ENCODE data around the gene SLC25A13. TPM values are rescaled to one million over a fixed set of nuclear protein-coding genes. Genes with fewer than 3 reads are reported as not detected.
A peak's percentile ranks its signal among the peaks of the same experiment; 100 is the strongest.

SLC25A13 gene
- total and polyA plus RNA-seq, 2 of the 8 experiments (the other 6 are each of a cell fraction or from before 2014, with no cell fraction given) = 30.8 to 85.4 TPM

- CTCF ChIA-PET (ENCODE audit: partially characterized antibody) = no interaction called here
- no peaks in the 10 kb centered on the region for H3K27me3 ChIP-seq (replicated peaks in 1 of 4; ENCODE audit: control insufficient read depth in 3 of 4, extremely low read depth in 1 of 4, insufficient read depth in 3 of 4, low read length in 3 of 4)
- peaks cover 6 to 8% of the 10 kb centered on the region in 2 experiments for H4K20me1 ChIP-seq (replicated peaks in 1 of 2; ENCODE audit: control insufficient read depth in 1 of 2, insufficient read depth in 2 of 2, low read length in 2 of 2)
- H2BK12ac ChIP-seq (ENCODE audit: low read depth, low read length) = no peak overlapping the region
- H3K9me3 ChIP-seq (ENCODE audit: insufficient read depth in 2 of 2, low read depth in 1 of 2, low read length in 1 of 2) = peaks cover 3 to 6% of the 10 kb centered on the region in 2 experiments; a peak in 1 of 4 replicates
- no peaks in the 10 kb centered on the region; a peak in 2 of 7 replicates for H3K4me1 ChIP-seq (replicated peaks in 1 of 4; ENCODE audit: control insufficient read depth in 3 of 4, insufficient read depth in 4 of 4, low read length in 3 of 4)
- POLR2A ChIA-PET (ENCODE audit: partially characterized antibody) = interaction anchor here (0.7 kb wide), 1 partner anchor 10 kb away, joined by 4 read pairs; no protein-coding TSS in a partner anchor
- WGBS, 2 experiments (ENCODE audit: extremely low coverage in 1 of 2, insufficient coverage in 1 of 2, insufficient read length in 1 of 2, insufficient replicate concordance in 2 of 2, low coverage in 1 of 2, low lambda C conversion rate in 2 of 2, missing lambda C conversion rate in 1 of 2) = 88% methylated on average over 4 of the region's 4 CpGs; no CpG with 5 or more reads in 1 of the 2 experiments
- no peak overlapping the region for H2BK120ac ChIP-seq (replicated peaks; ENCODE audit: low read depth, low read length)
- H3K79me2 ChIP-seq (ENCODE audit: control insufficient read depth in 1 of 2, insufficient read depth in 2 of 2, low read length in 2 of 2) = peaks cover 4 to 37% of the 10 kb centered on the region in 2 experiments; a peak in 3 of 4 replicates
- no peak overlapping the region for H2BK5ac ChIP-seq (ENCODE audit: low read depth, low read length)
- no peak overlapping the region for H4K91ac ChIP-seq (replicated peaks; ENCODE audit: insufficient read length, low read length)
- H3K23ac ChIP-seq (ENCODE audit: insufficient read length) = no peak overlapping the region
- H3K79me1 ChIP-seq (ENCODE audit: low read depth, low read length) = peaks cover 4% of the 10 kb centered on the region
- no peak overlapping the region for H3K14ac ChIP-seq (ENCODE audit: insufficient read length)
- no peak overlapping the region for H3K9ac ChIP-seq (replicated peaks in 1 of 4; ENCODE audit: extremely low read depth in 1 of 4, low read depth in 3 of 4, low read length in 3 of 4)
- H3K27ac ChIP-seq (ENCODE audit: low read depth, low read length) = no peak overlapping the region
- H3K56ac ChIP-seq (replicated peaks; ENCODE audit: insufficient read length, low read depth, low read length) = no peak overlapping the region
- no peak overlapping the region for H2AFZ ChIP-seq (ENCODE audit: low read length)
- peak overlapping the region; percentile 48; the same call in 1 of the 2 replicates for H3K18ac ChIP-seq (ENCODE audit: extremely low read depth, low read length)
- H3K4me2 ChIP-seq (ENCODE audit: insufficient read depth in 1 of 2, low read depth in 2 of 2, low read length in 2 of 2) = no peak overlapping the region
- FAIRE-seq (no peak), DNase-seq (ENCODE audit: low read depth in 1 of 2, low spot score in 2 of 2) (no peak)
- H3K36me3 ChIP-seq (ENCODE audit: control insufficient read depth in 2 of 4, insufficient read depth in 4 of 4, low read length in 3 of 4) = peaks cover 0 to 3% (median 1%) of the 10 kb centered on the region in 4 experiments; a peak in 3 of 8 replicates
- no peak overlapping the region for H2AK5ac ChIP-seq (ENCODE audit: low read depth, low read length)
- H4K8ac ChIP-seq (ENCODE audit: extremely low read depth, insufficient read depth, low read length) = no peak overlapping the region
- no peak overlapping the region for H3K4me3 ChIP-seq (ENCODE audit: extremely low read depth in 1 of 4, insufficient read depth in 2 of 4, low read depth in 3 of 4, low read length in 4 of 4)
- no peaks in the 10 kb centered on the region for H3K23me2 ChIP-seq (ENCODE audit: low read depth, low read length)
- H3K4ac ChIP-seq (replicated peaks; ENCODE audit: insufficient read length, low read depth, low read length) = no peak overlapping the region
- no peak overlapping the region for H4K5ac ChIP-seq (ENCODE audit: insufficient read length, low read depth, low read length)
- H2BK20ac ChIP-seq (ENCODE audit: low read length) = no peak overlapping the region
- H2BK15ac ChIP-seq (ENCODE audit: low read length) = no peak overlapping the region
- TF ChIP-seq RAD21 (IDR thresholded peaks at IDR 0.05 in 1 of 2, conservative IDR thresholded peaks at IDR 0.05 in 1 of 2; ENCODE audit: low read depth in 2 of 2, low read length in 2 of 2) = no peak
Measured at GRCh38 chr7:96287559-96287958, 34.3 kb downstream of the SLC25A13 start.

Data from H1 (cell line).